DMS79 treated with DMSO at 0.1 percent for 48 hours (cell line): ENCODE measurements around the gene F7.
A peak's percentile ranks its signal among the peaks of the same experiment; 100 is the strongest.
"Not testable (repeated sequence)": the region's sequence is repeated elsewhere in the genome, so short reads cannot be mapped to it uniquely, and the experiment has no call there.

Experiments
- DNase-seq: peaks from one replicate; lab custom pipeline; 2025; lab: John Stamatoyannopoulos, UW

The F7 gene

GRCh38 chr13:113105032-113105920 lies at the start of gene F7:
Gene F7, plus strand, starts transcription at chr13:113105791. Its CDS starts 51 bp downstream, at chr13:113105842.
- peak; percentile 51 for DNase-seq

GRCh38 chr13:113057084-113057483 lies 48.5 kb upstream of the F7 start:
- no peak for DNase-seq

- DNase-seq, result not testable (repeated sequence)
These were observed 48.0 kb upstream of the F7 start for GRCh38 chr13:113057559-113057958.

GRCh38 chr13:113058129-113058987 lies 47.2 kb upstream of the F7 start:
- DNase-seq, result no peak

- DNase-seq, result no peak
These were observed 46.4 kb upstream of the F7 start for GRCh38 chr13:113058988-113059850.

GRCh38 chr13:113059891-113060290 lies 45.7 kb upstream of the F7 start:
- DNase-seq, result no peak

GRCh38 chr13:113060557-113061270 lies 44.9 kb upstream of the F7 start:
- DNase-seq, result no peak

GRCh38 chr13:113061271-113061625 lies 44.3 kb upstream of the F7 start:
- DNase-seq, result no peak

GRCh38 chr13:113061796-113062425 lies 43.7 kb upstream of the F7 start:
- DNase-seq, result no peak

GRCh38 chr13:113062691-113063090 lies 42.9 kb upstream of the F7 start:
- no peak for DNase-seq

- DNase-seq, result no peak
These were observed 42.5 kb upstream of the F7 start for GRCh38 chr13:113063091-113063491.

- DNase-seq, result no peak
These were observed 41.5 kb upstream of the F7 start for GRCh38 chr13:113064000-113064533.

GRCh38 chr13:113064534-113065405 lies 40.8 kb upstream of the F7 start:
- DNase-seq, result peak; percentile 92

- DNase-seq, result peak; percentile 89
These were observed 40.0 kb upstream of the F7 start for GRCh38 chr13:113065406-113066141.

GRCh38 chr13:113066142-113066455 lies 39.5 kb upstream of the F7 start:
- no peak for DNase-seq

- DNase-seq, result no peak
These were observed 38.8 kb upstream of the F7 start for GRCh38 chr13:113066746-113067145.

GRCh38 chr13:113069861-113070805 lies 35.5 kb upstream of the F7 start:
- DNase-seq, result no peak

- DNase-seq, result no peak
These were observed 34.7 kb upstream of the F7 start for GRCh38 chr13:113070855-113071254.
